NCI-H2029 treated with DMSO at 0.1 percent for 48 hours (cell line): Measurements from ENCODE around the gene TMUB1.
A peak's percentile ranks its signal among the peaks of the same experiment; 100 is the strongest.

ENCODE experiments used
- DNase-seq: peaks from one replicate; lab custom pipeline; 2025; lab: John Stamatoyannopoulos, UW

TMUB1 gene

GRCh38 chr7:151066273-151066974 is 16.9 kb downstream of the TMUB1 start:
- DNase-seq: no peak

DNA sequence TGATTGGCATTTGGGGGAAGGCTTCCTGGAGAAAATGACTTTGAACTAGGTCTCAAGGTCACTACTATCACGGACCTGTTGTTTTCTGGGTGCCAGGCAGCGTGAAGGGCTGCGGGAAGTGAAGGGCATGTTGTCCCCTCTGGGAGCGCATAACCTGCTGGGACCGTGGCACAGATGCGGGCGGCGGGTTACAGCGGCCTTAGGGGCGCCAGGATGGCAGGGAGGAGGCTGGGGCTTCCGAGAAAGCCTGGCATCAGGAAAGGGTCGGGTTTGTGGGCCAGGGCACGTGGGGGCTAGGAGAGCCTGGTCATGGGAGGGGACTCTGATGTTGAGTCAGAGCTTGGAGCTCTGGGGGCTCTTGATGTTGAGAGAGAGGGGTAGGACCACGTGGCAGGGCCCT is 17.8 kb downstream of the TMUB1 start:
- DNase-seq: no peak

- no peak for DNase-seq
These were observed 18.3 kb downstream of the TMUB1 start for GRCh38 chr7:151064993-151065392.

DNA sequence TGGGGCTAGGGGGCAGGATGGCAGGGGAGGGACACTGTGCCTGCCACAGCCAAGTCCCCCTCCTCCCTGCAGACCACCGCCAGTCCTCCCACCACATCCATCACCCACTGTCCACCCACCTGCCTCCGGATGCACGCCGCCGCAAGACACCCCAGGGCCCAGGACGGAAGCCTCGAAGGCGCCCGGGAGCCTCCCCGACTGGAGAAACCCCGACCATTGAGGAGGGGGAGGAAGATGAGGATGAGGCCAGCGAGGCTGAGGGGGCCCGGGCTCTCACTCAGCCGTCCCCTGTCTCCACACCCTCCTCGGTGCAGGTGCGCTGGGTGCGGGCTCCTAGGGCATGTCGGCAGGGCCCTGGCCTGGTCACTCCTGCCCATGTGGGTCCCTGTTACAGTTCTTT is 18.8 kb downstream of the TMUB1 start:
- DNase-seq: no peak

DNA sequence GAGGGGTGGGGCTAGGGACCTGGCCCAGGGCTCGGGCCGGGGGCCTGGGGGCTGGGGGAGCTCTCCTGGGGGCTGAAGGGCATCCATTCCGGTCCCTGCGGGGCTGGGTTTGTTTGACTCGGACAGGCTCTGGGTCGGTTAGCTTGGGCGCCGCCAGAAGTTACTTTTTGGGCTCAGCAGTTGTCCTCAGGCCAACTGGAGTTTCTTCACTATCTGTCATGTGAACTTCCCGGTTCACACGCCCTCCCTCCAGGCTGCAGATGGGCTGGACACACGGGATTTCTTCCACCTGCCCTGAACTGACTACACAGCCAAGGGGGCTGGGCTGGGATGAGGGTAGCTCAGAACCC is 20.1 kb downstream of the TMUB1 start:
- no peak for DNase-seq

- DNase-seq: no peak
These were observed 20.7 kb downstream of the TMUB1 start for GRCh38 chr7:151062399-151063211.

GRCh38 chr7:151062111-151062398 is 21.2 kb downstream of the TMUB1 start:
- DNase-seq: no peak

- no peak for DNase-seq
These were observed 21.8 kb downstream of the TMUB1 start for GRCh38 chr7:151061213-151062110.

DNA sequence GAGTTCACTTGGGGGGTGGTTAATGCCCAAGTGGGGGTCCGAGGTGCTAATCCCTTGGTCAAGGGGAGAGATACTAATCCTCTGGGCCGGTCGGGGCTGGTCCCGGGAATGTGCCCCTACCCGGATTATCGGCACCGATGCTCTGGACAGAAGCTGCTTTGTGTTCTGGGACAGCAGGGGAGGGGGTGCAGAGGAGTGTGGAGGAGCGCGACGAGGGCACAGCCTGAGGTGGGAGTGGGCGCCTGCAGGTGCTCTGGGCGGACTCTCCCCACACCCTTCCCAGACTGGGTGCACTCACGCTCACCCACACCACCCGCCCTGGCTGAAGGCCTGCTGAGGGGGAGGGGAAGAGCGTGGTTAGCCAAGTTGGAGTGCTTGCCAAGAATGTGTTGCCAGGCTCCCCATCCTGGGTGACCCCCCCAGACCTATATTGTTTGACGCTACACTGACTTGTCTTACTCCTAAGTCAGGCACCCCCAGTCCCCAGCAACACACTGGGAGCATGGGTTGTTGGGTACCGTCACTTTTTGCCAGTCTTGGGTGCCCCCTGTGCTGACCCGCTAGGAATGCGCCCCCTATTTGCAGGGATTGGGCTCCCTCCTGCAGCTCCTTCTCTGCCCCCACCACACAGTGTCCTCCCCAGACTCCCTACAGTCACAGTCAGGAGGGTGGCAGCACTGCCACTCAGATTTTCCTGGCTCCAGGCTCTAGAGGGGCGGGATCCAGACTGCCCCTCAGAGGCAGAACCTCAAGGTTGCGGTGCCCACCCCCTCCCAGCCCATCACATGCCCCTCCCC is 22.7 kb downstream of the TMUB1 start:
- DNase-seq: no peak

DNA sequence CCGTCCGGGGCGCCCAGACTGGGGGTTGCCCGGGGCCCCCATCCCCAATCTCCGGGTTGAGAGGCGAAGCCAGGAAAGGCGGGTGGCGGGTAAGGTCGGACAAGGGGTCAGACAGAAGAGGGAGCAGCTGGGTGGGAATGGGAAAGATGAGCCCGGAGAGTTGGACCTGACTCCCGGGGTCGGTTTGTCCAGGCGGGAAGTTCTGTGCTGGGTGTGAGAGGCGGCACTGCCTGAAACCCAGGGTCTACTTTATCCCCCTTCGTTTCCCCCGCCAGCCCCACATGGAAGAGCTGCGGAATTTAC is 23.2 kb downstream of the TMUB1 start:
- DNase-seq: no peak

GRCh38 chr7:151059367-151060112 is 23.8 kb downstream of the TMUB1 start, which contains the start of gene SLC4A2:
Gene SLC4A2 (plus strand): TSS chr7:151059589. CDS start chr7:151061988, 2,399 bp downstream.
- no peak for DNase-seq

GRCh38 chr7:151058781-151059366 is 24.4 kb downstream of the TMUB1 start:
- no peak for DNase-seq

- DNase-seq: peak; percentile 98
These were observed 25.1 kb downstream of the TMUB1 start for GRCh38 chr7:151057989-151058780.

GRCh38 chr7:151057506-151057988 is 25.7 kb downstream of the TMUB1 start, which contains the start of gene CDK5:
Gene CDK5 (minus strand): TSS chr7:151057897. CDS start chr7:151057848, 49 bp downstream.
- no peak for DNase-seq

DNA sequence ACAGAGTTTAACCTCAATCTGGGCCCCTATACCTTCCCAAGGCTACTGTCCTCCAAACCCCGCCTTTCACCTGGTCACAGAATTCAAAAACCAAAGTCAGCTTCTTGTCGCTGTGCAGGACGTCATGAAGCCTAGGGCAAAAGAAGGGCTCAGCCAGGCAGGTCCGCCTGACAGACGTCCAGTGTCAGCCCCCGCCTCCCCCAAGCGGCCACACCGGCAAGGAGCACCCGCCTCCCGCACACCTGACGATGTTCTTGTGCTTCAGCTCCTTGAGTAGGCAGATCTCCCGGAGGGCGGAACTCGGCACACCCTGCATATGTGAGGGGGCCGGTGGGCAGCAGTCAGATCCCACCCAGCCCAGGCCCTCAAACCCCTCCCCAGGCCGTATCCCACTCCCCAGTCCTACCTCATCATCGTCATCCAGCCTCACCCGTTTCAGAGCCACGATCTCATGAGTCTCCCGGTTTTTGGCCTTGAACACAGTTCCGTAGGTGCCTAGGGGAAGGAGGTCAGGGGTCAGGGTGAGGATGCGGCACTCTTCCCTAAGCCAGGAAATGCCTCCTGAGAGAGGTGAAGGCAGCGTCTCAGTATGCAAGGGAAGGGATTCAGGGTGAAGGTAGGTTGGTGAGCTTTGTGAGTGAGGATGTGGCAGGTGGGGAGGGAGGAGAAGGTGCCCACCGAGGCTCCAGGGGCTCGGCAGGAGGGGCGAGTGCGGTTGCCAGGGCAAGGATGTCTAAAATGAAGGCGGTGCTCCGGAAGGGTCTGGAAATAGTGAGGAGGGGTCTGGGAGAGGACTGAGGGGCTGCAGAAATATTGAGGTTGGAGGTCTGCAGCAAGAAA is 26.4 kb downstream of the TMUB1 start:
- no peak for DNase-seq

DNA sequence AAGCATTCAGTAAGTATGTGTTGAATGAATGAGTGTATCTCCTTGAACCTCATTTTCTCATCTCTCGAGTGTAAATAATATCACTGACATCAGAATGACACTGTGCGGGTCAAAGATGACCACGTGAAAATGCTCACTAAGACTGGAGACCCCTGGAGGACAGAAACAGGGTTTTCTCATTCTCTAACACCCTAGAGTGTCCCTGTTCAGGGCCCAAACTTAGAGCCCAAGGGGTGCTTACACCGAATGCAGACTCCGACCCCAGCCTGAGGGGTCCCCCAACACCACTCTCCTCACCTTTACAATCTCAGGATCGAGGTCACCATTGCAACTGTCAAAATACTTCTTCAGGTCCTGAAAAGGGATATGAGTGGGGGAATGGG is 27.0 kb downstream of the TMUB1 start:
- DNase-seq: no peak

DNA sequence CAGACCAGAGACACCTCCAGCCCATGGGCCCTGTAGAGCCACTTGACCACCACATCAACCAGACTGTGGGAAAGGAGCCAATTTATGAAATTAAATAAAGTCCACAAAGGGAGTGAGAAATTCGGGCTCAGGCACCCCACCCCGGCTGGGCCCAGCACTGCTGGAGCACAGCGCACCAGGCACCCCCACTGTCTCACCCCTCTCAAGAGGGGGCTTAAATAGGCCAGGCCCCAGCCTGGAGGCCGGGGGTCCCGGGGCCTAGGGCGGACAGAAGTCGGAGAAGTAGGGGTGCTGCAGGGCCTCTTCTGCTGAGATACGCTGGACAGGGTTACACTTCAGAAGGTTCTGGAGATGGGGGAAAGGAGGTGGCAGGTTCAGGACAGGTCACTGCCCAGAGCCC is 29.5 kb downstream of the TMUB1 start:
- DNase-seq: no peak

DNA sequence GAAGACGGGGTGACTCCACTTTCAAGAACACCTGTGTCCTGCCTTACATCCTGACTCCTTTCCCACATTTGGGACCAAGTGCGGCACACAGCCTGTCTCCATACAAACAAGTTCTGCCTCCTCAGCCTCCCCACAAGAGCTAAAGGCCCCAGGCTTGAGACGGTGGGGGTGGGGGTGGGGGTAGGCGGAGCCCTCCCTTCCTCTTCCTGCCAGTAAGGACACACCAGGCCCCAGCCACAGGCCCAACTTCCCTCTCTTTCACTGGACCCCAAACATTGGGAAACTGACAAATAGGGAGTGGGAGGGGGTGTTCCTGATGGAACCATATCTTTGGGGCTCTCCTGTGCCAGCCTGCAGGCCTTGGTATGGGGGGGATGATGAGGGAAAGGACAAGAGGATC is 30.2 kb downstream of the TMUB1 start:
- no peak for DNase-seq

DNA sequence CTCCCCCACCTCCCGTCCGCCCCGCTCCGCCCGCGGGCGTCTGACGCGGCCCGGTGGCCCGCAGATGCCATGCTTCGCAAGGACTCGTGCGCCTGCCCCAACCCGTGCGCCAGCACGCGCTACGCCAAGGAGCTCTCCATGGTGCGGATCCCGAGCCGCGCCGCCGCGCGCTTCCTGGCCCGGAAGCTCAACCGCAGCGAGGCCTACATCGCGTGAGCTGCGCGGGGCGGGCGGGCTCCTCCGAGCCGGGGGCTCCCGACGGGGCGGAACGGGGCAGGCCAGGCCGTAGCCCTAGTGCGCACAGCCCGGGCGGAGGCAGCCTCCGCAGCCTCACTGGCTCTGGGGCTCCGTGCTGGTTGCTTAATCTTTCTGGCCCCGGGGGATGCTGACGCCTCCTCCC is 32.2 kb downstream of the TMUB1 start:
- DNase-seq: no peak
